Suprapubic skin (tissue), 4 donors: ENCODE measurements around the gene GLCCI1.

Experiments used
- EP300 ChIP-seq: sonication (generic); formaldehyde crosslinking; IDR thresholded peaks from one replicate; pipeline ENCODE4 v1.6.1; 2017; ENCODE audit warnings: antibody characterized with exemption
- POLR2A ChIP-seq, 2 donors: fragments of 450-650 bp; IDR thresholded peaks; one replicate each; pipeline ENCODE4 v1.6.1; 2017; ENCODE audit warnings: antibody characterized with exemption in 2 of 2, mild to moderate bottlenecking in 2 of 2, moderate library complexity in 2 of 2
- POLR2AphosphoS5 ChIP-seq, 3 donors: sonication (generic); formaldehyde crosslinking; IDR thresholded peaks; one replicate each; pipeline ENCODE4 v1.6.1; 2017; ENCODE audit warnings: antibody characterized with exemption in 3 of 3
- TF ChIP-seq, protein P1 (sequence below), 2 donors: fragments of 200-600 bp in 1 of 2; fragments of 450-650 bp in 1 of 2; sonication (generic) in 1 of 2; IDR thresholded peaks; one replicate each; pipeline ENCODE4 v1.5.1; 2016 to 2019; ENCODE audit warnings: antibody characterized with exemption in 2 of 2, mild to moderate bottlenecking in 1 of 2, moderate library complexity in 1 of 2

DNA sequence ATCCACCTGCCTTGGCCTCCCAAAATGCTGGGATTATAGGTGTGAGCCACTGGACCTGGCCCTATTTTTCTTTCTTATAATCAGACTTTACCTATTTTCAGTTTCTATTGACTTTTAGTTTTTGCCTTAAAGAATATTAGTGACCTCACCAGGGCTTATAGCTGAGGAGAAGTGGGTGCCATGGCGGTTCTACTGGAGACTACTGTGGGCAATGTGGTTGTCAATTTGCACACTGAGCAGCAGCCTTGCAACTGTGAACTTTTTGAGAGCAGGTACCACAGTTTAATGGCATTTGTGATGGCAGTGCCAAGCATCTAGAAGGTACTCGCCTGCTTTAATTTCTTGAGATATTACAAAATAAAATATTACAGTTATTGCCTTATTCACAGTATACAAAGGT is 11.5 kb downstream of the GLCCI1 start:
- TF ChIP-seq, protein P1, sequence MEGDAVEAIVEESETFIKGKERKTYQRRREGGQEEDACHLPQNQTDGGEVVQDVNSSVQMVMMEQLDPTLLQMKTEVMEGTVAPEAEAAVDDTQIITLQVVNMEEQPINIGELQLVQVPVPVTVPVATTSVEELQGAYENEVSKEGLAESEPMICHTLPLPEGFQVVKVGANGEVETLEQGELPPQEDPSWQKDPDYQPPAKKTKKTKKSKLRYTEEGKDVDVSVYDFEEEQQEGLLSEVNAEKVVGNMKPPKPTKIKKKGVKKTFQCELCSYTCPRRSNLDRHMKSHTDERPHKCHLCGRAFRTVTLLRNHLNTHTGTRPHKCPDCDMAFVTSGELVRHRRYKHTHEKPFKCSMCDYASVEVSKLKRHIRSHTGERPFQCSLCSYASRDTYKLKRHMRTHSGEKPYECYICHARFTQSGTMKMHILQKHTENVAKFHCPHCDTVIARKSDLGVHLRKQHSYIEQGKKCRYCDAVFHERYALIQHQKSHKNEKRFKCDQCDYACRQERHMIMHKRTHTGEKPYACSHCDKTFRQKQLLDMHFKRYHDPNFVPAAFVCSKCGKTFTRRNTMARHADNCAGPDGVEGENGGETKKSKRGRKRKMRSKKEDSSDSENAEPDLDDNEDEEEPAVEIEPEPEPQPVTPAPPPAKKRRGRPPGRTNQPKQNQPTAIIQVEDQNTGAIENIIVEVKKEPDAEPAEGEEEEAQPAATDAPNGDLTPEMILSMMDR (IDR thresholded peaks at IDR 0.05): no peak
- TF ChIP-seq POLR2AphosphoS5 (IDR thresholded peaks at IDR 0.05): no peak
- no peak for TF ChIP-seq POLR2A (IDR thresholded peaks at IDR 0.05)
- no peak for TF ChIP-seq EP300
